NCI-H460 (cell line): Measurements from ENCODE around the gene PRR22. TPM values are rescaled to one million over a fixed set of nuclear protein-coding genes. Genes with fewer than 3 reads are reported as not detected.

Experiments
- DNase-seq: peaks from one replicate; pipeline ENCODE4 v3.0.0-alpha.2; 2016; ENCODE audit warnings: low read depth; ENCODE audit errors: extremely low read depth
- total RNA-seq: library from RNA; depleted of rRNA; stranded (reverse); fragments of >200 nt; shearing (Covaris generic); gene quantifications from 2 replicates; pipeline ENCODE4 v1.2.3, GENCODE V29; 2014

PRR22 gene
- total RNA-seq, 1 experiment from 2014 or later = 1.3 TPM

DNA sequence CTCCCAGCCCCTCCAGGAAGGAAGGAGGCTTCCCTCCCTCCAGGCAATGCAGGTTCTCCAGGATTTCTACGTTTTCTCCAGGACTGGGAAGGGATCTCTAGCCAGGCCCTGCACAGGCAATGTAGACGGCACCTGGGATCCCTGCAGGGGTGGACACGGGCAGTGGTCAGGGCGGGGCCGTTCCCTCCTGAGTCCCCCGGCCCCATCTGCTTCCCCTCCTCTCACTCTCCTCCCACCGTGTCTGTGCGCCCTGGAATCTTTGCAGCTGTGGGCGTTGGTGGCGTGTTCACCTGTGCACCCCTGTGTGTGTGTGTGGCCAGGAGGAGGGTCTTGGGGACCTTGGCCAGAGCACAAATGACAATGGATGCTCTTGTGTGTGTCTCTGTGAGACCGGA, 30.3 kb upstream of the PRR22 start:
- DNase-seq = no peak

DNA sequence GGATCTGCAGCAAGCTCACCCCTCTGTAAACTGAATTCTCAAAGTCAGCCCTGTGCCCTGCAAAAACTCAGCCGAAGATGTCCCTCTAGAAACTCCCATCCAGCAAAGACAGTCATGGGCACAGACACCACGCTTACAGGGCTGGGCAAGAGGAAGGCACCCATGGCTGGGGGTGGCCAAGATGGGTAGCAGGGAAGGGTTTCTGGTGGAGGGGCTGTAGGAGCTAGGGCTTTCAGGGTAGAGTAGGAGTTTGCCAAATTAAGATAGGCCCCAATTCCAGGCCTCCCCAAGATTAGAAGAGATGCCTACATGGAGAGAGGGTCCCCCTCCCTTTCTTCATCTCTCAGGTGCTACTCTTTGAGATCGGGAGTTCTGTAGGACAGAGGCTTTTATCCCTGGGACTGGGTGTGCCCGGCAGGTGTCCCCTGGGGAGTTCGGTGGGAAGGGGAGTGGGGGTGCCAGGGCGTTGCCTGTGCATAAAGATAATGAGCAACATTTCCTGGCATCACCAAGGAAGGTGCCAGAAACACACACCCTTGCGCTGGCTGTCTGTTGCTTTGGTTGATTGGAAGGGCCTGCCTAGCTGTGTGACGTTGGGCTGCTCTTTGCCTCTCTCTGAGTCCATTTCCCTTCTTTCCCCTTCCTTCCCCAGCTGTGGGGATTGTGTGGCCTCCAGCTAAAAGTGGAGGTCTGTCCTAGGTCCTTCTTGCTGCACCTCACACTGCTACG, 29.7 kb upstream of the PRR22 start:
- no peak for DNase-seq

DNA sequence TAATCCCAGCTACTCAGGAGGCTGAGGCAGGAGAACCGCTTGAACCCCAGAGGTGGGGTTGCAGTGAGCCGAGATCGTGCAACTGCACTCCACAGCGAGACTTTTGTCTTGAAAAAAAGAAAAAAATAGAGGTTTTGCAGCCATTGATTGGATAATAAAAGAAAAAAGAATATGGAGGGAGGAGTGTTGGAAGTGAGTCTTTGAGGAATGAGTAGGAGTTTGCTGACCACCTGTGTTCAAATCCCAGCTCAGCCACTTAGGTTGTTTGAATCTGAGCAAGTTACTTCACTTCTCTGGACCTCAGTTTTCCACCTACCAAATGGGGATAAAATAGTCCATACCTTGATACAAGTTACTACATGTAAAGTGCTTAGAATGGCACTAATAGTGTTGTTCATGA, 26.6 kb upstream of the PRR22 start:
- no peak for DNase-seq

DNA sequence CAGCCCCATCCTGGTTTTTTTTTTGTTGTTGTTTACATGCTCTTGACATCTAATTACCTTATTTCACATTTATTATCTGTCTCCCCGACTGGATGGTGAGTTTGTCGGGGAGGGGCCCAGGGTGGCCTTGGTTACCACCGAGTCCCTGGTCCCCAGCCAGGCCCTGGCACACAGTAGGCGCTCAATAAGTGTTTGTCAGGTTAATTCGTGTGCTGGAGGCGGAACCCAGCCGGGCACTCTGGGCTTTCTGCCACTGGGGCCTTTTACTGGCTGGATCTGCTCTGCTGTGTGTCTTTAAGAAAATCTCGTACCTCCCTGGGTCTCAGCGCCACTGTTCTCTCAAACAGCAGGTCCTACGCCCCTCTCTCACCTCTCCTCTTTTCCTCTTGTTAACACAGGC, 24.9 kb upstream of the PRR22 start:
- DNase-seq = no peak

DNA sequence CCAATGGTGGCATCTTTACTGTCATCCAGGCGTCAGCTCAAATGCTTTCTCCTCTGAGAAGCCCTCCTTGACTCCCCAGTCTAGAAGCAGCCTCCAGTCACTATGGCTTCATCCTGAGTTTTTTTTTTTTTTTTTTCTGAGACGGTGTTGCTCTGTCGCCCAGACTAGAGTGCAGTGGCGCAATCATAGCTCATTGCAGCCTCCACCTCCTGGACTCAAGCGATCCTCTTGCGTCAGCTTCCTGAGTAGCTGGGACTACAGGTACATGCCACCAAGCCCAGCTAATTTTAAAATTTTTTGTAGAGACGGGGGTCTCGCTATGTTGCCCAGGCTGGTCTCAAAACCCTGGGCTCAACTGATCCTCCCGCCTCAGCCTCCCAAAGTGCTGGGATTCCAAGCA, 24.5 kb upstream of the PRR22 start:
- no peak for DNase-seq

DNA sequence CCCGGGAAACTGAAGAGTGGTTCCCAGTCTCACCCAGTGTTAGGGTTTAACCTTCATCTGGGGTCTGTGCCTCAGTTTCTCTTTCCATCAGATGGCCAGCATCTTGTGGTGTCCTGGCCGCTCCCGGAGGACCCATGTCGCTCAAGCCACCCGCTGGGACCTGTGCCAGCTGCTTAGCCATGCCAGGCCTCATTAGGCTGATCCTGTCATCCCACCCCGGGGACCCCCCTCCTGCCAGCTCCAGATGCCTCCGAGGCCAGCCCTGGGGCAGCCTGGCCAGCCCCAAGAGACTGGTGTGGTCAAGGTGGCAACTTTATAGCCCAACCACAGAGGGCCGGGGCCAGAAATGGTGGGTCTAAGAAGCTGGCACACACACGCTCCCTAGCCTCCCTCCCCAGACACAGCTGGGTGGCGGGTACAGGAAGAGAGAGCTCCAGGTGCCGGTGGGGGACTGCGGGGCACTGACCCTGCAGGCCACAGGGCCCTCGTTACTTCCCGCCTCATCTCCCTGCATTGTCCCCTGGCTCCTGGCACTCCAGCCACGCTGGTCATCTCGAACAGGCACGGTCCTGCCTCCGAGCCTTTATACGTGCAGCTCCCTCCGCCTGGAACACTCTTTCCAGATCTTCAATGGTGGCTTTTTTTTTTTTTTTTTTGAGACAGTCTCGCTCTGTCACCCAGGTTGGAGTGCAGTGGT, 23.7 kb upstream of the PRR22 start:
- no peak for DNase-seq

DNA sequence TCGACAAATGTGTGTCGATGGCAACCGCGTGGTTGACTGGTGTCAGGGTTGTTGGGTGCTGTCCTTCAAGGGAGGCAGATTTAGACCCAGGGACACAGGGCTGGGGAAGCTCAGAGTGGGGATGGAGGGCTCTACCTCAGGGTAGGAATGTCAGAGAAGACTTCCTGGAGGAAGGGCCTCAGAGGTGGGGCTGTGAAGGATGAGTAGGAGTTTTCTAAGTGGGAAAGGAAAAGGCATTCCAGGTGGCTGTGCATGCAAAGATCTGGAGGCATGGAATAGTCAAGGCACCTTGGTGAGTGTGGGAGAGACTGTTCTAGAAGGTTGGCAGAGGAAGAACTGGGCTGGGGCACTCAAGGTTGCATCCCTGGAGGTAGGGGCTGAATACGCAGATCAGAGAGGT, 22.4 kb upstream of the PRR22 start:
- DNase-seq = no peak

DNA sequence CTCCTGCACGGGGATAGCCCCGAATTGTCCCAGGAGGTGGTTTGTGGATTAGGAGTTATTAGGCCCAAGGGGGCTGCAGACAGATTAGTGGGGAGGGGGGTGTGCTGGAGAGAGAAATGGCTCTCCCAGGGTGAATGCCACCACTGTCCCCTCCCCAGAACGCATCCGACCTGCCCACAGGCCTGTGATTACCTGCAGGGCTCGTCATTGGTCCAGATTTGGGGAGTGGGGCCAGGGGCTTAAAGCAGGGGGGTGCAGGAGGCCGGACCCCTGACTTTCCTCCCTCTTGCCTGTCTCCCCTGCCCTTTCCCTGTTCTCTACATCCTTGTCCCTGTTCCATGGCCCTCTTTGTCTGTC, 21.6 kb upstream of the PRR22 start:
- DNase-seq = no peak

DNA sequence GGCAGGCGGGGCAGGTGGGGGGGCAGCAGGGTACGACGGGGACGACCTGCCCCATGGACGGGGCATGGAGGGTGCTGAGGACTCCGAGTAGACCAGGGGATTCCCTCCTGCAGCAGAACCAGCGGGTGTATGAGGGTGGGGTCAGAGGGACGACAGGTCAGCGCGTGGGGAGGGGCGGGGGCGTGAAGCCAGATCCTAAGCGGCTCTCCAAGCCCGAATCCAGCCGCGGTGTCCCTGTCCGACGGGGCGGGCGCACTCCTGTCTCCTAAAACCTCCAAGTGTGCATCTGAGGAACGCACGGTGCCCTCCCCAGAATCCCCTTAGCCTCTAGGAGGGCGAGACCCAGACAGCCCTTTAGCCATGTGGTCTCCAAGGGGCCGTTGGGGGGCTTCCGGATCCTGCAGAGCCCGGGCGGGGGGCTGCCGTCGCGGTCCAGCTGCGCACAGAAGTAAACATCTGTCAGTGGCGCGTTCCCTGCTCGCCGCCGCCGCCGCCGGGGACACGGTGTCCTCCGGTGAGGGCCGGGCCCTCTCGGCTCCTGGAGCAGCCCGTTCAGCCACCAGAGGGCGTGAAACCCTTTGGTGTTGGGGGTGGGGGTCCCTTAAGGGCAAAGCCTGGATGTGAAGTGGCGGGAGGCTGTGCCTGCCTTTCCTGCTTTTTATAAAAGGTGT, 21.1 kb upstream of the PRR22 start:
- DNase-seq = peak; percentile 48

DNA sequence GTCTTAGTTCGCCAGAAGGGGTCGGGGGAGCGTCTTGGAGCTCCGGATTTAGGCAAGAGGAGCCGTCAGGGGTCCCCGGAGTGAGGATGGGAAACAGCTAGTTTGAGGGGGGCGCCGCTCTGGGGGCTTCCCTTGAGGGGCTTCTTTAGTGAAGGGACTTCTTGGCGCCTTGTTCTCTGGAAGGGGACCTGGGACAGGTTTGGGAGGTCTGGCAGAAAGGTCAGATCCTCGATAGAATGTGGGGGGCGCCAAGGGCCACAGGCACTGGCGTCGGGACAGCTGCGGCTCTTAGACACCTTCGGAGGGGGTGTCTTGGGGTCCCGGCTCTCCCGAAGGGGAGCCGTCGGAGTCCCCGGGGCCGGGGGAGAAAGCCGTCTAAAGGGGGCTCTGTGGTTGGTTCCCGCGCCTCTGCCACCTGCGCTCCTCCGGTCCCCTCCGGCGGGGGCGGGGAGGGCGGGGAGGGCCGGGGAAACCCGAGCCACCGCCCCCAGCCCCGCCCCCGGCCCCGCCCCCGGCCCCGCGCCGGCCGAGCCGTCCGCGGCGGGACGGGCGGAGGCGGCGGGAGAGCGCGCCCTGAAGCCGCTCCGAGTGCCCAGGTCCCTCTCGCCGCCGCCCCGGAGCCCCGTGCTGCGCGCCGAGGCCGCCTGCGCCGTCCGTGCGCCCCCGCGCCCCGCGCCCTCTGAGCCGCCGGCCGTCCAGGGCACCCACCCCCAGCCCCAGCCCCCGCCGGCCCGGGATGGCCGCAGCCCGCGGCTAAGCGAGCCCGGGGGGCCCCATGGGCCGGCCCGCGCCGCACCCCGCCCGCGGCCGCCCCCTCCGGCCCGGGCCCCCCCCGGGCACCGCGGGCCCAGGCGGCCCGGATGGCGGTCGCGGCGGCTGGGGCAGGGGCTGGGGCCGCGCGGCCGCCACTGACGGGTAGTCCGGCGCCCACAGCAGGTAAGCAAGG, 20.2 kb upstream of the PRR22 start, which contains the start of gene NRTN:
Gene NRTN, plus strand, starts transcription at position 552 of the 946 bp plus-strand sequence. CDS start 19,099 bp downstream, outside the sequence.
- DNase-seq = peak; percentile 24

DNA sequence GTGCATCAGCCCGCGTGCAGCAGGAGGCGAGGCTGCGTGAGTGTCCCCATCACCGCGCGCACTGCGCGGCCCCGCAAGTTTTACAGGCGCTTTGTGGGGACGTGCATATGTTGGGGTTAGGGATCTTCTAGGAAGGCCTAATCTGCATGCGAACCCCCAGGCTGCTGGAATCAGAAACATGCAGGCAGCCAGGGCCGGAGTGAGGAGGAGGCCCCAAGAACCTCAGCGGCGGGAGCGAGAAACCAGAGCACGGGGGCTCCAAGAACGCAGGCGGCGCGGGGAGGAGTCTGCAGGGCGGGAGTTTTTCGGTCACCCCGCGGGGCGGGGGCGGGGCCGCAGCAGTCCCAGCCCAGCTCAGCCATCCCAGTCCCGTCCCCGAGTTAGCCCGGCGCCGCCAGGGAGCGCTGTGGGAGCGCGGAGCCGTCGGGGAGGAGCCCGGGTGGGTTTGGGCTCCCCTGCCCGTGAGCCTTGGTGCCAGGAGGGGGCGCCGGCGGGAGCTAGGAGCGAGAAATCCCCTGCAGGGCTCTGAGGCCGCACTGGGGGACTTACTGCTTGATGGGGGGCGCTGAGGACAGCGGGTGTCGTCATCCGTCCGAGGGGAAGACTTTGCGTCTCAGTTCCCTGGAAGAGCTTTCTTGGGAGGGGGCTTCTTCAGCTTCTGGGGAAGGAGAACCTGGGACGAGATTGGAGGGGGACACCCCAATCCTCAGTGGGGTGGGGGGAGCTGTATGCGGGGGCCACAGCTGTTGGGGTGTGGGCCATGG, 19.4 kb upstream of the PRR22 start:
- peak; percentile 85 for DNase-seq

DNA sequence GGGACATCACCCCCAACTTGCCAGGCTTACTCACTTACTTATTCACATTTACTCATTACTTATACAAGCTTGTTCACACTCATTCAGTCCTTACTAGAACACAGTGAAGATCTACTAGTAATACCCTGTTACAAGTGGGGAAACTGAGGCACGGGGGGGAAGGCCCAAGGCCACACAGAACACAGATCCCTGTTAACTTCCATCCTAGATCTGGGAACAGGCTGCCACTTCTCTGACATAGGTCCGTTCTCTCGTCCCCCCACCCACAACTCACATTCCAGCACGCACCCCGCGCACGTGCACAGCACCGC, 18.9 kb upstream of the PRR22 start:
- DNase-seq = no peak

DNA sequence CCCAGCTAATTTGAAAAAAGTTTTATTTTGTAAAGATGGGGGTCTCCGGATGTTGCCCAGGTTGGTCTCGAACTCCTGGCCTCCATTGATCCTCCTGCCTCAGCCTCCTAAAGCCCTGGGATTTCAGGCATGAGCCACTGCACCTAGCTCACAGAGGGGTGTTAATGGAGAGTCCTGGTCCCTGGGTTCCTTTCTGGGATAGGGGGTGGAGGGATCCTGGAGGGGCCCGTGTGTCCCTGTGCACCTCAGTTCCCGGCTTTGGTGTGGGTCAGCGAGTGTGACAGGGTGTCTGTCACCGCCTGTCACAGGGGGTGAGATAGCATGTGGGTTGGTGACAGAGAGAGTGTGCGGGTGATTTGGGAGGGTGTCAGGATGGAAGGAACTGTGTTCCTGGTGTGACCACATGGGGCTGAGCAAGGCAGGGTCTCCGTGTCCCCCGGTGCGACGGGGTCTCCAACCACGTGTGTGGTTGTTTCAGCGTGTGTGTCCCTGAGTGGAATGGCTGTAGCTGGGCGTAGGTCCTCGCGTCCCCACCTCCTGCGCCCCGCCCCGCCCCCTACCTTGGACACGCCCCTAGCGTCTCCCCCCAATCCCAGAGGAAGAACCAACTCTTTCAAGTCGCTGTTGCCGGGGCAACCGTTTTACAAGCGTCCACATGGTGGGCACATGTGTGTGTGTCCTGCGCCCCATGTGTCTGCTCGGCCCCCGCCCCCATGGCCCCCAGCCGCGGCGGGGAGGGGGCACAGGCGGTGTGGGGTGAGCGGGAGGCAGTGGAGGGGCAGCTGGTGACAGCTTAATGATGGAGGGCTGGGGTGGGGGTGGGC, 17.5 kb upstream of the PRR22 start:
- no peak for DNase-seq

DNA sequence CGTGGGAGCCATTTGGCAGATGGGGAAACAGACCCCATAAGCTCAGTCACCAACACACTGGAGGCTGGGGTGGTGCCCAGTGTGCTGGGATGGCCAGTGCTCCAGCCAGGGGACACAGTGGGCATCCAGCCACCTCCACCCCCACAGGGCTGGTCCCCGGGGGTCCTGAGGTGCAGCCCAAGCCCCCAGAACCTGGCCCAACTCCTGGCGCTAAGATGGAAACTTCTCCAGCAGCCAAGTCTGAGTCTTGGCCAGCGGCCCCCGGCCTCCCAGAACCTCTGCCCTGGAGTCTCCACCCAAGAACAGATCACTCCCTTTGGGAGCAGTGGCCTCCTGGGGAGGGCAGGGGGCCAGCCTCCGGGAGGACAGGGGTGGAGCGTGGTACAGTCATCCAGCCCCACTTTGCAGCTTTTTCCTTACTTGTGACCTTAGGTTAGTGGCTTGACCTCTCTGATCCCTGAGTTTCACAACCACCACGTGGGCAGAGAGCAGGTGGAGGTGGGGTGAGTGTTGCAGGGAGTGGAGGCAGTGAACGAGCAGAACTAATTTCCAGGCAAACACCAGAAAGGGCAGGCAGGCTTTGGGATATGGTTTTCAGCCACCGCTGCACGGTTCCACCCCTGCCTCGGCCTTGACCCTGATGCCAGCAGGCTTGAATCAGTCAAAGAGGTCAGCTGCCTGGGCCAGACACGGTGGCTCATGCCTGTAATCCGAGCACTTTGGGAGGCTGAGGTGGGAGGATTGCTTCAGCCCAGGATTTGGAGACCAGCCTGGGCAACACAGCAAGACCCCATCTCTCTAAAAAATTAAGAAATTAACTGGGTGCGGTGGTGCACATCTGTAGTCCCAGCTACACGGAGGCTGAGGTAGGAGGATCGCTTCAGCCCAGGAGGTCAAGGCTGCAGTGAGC, 16.1 kb upstream of the PRR22 start:
- DNase-seq = no peak

DNA sequence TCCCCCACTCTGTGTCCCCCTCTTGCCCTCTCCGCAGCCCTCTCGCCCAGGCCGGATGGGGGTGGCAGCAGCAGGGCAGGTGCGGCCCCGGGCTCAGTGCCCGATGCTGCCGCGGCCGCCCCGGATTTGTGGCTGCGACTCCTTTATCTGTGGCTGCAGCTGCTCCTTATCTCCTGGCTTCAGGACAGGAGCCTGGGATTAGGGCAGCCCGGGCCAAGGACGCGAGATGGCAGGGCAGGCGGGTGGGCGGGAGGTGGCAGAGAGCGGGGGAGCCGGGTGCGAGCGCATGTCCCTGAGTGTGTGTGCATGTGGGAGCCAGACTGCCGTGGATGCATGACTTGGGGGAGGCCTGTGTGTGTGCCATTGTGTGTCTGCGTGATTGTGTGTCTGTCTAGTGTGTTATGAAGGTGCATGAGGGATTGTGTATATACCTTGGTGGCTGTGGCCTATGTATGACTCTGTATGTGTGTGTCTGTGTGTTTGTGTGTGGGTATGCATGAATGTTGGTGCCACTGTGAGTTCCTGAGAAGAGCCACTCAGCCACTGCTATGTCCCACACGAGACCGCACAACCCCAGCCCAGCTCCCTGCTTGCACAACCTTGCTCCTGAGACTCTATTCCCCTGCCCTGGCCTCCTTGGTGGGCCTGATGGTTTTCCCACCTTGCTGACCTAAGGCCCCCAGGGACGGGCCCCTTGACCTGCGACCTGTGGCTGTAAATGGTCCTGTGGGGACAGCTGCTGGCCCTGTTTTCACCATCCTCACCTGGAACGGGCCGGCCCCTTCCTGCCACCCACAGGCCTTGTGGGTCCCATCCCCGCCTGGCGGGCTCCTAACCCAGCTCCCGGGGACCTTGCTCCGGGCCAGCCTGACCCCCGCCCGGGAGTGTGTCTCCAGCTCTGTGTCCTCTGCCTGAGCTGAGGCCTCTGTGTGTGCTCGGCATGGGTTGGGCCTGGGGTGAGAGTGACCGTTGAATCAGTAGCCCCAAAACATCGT, 15.0 kb upstream of the PRR22 start:
- no peak for DNase-seq

DNA sequence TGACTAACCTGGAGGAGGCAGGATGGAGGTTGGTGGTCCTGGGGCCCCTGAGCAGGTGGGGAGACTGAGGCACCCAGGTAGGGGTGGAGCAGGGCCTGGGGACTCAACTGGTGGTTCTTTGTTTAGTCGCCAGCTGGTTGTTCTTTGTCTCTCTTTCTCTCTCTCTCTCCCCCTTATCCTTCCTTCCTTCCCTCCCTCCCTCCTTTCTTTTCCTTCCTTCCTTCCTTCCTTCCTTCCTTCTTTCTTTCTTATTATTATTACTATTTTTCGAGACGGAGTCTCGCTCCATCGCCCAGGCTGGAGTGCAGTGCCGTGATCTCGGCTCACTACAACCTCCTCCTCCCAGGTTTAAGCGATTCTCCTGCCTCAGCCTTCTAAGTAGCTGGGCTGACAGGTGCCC, 13.7 kb upstream of the PRR22 start:
- no peak for DNase-seq

DNA sequence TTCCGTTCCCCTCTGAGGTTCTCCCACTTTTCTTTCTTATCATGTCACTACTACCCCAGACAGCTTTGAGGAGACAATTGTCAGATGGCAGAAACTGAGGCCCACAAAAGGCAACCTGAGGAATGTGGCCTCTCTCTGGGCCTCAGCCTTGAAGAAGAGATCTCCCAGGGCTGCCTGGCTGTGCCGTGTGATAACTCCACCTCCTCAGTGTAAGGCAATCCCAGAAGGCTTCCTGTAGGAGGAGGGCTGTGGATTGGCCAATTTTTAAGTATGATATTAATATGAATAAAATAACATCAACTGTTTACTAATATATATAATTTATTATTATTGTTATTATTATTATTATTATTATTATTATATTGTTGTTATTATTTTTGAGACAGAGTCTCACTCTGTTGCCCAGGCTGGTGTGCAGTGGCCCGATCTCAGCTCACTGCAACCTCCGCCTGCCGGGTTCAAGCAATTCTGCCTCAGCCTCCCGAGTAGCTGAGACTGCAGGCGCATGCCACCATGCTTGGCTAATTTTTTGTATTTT, 10.9 kb upstream of the PRR22 start:
- DNase-seq = no peak
